Activated T-helper 1 cell treated with Interleukin-2 at 50 U/mL for 16 hours (primary cell): ENCODE results near the gene LRMDA.

Source experiments
- DNase-seq: peaks from one replicate; pipeline ENCODE4 v3.0.0-alpha.2; 2020; ENCODE audit warnings: low read depth

Gene LRMDA

DNA sequence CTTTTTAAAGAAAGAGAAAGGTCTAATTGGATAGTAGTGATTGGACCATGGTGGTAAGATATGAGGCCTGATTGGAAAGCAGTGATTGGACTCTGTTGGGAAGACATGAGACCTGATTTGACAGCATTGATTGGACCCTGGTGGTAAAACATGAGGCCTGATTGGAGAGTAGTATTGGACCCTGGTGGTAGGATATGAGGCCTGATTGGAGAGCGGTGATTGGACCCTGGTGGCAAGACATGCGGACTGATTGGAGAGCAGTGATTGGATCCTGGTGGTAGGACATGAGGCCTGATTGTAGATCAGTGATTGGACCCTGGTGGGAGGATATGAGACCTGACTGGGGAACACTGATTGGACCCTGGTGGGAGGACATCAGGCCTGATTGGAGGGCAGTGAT lies 444.3 kb downstream of the LRMDA start:
- no peak for DNase-seq

DNA sequence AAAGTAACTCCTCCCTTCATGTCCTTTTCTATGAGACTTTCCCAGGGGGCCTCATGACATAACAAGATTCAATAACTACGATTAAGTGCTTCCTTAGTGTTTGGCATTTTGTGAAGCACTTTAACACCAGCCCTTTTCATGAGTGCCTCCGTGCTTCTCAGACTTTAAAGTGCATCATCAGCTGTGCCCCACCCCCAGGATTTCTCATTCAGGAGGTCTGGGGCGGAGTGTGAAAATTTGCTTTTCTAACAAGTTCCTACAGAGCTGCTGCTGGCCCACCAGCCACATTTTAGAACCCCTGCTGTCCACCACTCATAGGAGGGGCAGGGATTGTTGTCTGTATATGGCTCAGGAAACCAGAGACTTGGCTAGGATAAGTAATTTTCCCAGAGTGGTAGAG lies 445.3 kb downstream of the LRMDA start:
- no peak for DNase-seq

DNA sequence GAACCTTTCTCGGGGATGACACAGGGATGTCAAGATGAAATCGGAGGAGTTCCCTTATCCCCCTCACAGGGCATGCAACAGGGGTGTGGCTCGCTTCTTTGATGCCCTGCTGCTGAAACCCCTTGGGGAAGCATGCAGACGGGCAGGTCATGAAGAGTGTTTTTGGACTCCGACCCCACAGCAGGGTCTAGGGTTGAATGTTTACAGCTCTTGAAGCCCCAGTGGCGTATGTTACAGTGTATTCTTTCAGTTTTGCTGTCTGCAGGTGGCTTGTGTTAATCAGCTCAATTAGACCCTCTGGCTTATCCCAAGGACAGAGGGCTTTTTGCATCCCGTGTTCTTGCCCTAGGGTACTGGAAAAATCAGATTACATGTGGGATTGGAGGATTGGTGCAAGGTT lies 446.5 kb downstream of the LRMDA start:
- DNase-seq: no peak

DNA sequence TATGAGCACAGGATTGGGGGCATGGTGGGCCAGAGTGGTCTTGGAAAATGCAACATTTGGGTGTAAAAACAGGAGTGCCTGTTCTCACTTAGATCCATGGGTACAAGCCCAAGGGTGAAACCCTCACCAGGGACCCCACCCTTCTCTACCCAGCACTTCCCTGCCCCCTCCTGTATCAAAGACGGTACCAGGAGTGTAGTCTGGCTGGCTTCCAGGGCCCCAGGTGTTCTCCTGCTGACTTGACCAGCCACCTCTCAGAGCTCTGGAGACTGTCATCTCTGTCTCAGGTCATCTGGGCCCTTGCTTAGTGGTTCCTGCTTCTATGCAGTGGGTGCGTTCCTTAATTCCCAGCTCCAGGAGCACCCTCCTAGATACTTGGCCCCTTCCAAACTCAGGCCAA lies 447.2 kb downstream of the LRMDA start:
- DNase-seq: no peak

DNA sequence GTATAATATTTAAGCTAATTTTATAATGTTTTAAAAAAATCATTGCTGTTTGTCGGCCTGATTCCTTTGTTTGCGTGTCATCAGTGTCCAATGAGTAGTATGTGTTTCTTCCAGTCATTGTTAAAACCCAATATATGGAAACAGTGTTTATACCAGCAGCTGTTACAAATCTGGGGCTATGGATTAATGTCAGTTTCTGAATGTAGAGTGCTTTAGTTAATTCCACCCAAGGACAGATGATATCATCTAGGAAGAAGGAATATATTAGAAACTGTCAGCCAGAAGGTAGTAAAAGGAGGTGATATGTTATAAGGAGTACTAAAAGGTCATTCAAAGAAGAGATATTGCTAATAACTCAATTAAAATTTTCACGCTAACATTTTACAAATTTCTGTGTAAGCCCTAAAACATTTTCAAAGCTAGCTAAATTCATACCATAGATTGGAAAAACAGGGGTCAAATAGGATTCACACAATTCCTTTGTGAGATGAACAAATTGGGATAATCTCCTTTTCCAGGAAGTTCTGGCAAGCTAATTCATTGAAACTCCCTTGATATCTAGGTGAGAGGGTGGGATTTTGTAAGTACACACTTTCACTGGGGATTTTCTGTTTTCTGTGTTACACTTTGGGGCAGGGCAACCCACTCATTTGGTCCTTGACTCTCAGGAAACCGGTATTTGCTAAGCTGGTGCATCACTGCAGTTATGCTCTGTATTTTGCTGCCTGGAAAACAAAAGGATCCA lies 448.8 kb downstream of the LRMDA start:
- no peak for DNase-seq

DNA sequence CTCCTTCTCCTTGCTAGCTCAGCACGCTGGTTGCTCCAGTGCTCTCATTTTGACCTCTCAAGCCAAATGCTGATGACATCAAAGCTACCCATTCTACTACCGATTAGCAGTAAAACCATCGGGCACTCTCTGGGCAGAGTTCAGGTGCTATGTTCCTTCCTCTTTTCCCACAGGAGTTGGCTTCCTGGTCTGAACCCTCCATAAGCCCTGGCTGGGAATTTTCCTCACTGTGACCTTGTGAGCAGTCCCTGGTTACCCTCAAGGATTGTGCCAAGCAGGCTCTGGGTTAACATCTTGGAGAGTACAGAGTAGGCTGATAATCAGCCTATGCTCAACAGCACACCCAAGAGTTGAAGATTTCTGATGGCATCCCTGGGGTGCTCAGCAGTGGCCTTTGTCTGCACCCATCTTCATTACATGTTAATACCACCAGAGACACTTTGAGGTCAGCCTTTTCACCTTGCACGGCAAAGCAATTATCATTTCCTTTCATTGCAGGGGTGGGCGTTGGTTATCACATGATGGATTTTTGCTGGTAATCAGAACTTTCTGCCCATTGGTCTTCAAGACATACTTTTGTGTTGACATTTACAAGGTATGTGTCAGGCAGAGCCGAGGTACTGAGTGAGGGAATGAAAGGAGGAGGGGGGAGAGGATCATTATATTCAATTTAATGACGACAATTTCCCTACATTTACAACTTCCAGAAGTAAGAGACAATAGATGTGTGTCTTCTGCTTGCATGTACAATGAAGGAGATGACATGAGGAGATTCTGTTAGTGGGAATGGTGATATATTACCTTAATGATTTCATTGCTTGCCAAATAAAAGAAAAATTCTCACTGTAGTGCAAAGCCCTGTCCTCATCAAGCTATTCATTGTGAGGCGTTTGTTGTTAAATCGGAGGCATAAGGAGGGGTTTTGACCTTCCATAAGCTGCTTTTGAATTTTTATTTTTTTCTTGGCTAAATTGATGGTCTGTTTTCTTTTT lies 452.0 kb downstream of the LRMDA start:
- DNase-seq: no peak

DNA sequence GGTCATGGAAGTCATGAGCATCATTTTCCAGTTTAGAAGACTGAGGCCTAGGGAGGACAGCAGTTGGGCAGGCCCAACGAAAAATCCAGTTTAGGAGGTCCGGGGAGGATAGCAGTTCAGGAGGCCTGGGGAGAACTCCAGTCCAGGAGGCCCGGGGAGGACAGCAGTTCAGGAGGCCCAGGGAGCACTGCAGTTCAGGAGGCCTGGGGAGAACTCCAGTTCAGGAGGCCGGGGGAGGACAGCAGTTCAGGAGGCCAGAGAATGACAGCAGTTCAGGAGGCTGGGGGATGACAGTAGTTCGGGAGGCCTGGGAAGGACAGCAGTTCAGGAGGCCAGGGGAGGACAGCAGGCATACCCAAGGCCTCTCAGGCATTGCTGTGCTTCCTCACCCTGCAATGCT lies 453.4 kb downstream of the LRMDA start:
- no peak for DNase-seq

DNA sequence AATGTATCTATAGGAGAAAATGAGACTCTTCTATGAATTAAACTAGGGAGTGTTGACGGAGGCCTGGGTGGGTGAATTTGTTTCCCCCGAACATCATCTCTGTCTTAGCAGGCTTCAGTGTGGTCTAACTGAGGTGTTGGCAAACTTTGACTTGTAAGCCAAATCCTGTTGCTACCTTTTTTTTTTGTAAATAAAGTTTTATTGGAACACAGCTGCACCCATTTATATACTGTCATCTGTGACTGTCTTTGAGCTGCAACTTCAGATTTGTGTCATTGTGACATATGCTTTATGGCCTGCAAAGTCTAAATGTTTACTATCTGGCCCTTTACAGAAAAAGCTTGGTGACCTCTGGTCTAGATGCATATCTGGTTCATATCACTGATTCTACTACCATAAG lies 455.9 kb downstream of the LRMDA start:
- no peak for DNase-seq

DNA sequence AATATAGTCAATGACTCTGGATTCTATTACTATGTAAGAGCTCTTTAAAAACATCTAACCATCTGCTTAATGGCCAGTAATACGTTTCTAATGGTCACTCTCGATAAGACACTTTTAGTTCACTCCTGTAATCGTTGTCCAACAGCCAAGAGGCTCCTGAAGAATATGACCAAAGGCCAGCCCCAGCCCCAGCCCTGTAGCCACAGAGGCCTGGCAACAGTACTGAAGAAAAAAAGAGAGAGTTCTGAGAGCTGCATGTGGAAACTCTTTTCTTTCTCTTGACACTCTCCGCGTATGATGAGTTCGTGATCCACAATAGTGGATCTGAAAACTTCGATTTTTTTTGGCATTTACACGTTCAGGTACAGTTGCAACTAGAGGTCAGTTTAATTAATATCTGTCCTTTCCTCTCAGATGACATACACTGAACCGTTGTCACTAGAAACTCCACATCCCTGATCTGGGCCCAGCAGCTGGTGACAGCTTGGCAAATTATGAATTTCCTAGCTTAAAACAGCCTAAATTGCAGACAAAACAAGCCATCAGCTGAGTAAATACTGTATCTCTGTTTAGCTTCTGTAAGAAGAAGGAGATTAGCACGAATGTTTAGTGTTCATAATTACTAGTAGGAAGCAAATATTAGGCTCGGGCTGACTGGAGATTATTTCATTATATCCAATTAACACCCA lies 456.7 kb downstream of the LRMDA start:
- no peak for DNase-seq

DNA sequence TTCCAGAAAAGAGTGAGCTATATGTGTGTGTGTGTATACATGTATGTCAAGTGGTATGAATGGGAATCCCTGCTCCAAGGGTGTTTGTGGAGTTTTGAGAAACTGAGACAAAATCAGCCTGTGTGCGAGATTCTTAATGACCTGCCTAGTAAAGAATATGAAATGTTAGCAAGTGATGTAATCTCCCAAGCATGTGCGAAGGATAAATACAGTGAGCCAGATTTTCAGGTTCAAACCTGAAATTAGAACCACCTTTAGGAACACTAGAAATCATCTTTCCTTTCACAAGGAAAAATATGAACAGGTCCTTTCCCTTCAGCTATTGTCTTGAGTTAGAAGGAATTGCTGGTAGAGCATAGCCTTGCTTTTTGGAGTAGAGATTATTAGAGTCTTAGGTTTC lies 457.6 kb downstream of the LRMDA start:
- no peak for DNase-seq

DNA sequence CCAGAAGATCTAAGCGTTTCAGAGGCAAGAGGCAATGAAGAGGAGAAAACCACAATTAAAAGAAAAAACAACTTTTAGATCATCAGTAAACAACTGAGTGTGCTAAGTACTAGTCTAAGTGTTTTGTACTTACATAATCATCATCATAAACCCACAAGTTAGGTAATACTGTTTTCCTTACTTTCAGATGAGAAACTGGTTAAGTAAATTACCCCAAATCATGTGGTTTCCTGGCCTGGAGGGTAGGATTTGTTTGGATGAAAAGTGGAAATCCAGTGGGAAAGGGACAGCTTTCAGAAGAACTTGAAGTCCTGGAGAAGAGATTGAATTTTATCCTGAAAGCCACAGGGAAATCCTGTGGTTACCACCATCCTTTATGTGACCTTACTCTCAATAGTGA lies 463.3 kb downstream of the LRMDA start:
- no peak for DNase-seq

DNA sequence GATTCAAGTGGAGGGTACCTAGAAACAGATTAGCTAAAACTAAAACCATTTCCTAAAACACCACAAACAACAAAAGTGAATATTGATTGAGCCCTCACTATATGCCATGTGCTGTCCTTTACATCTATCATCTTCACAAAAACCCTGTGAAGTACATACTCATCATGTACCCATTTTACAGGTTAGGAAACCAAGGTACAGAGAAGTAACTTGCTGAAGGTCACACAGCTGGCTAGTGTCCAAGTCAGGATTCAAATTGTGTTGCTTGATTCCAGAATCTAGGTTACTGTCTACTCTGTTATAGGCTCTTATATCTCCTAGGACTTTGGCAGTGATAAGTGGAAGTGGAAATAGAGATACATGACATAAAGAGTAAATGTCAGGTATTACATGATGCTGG lies 463.8 kb downstream of the LRMDA start:
- no peak for DNase-seq

DNA sequence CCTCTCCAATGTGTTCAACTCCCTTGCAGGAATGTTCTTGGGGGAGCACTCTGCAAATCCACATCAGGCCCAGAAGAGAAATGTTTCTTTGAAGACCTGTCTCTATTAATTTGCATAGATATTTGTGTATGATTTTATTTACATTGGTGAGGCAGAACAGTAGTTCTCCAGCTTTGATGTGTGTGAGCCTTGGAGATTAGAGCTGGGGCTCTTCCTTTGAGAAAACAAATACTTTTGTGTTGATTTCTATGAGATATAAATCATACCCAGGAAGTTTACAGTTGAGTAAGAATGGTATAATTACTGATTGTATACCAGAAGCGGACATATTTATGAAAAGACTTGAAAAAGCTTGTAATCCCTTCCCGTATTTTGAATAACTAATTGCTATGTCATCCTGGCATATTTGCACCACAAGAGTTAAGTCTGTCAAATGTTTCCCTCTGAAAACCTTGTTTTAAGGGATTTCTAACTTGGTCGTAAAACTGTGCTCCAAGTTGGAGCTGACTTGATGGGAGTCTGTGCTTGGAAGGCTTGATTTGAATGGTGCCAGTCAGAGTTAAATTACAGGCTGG lies 468.5 kb downstream of the LRMDA start:
- no peak for DNase-seq

DNA sequence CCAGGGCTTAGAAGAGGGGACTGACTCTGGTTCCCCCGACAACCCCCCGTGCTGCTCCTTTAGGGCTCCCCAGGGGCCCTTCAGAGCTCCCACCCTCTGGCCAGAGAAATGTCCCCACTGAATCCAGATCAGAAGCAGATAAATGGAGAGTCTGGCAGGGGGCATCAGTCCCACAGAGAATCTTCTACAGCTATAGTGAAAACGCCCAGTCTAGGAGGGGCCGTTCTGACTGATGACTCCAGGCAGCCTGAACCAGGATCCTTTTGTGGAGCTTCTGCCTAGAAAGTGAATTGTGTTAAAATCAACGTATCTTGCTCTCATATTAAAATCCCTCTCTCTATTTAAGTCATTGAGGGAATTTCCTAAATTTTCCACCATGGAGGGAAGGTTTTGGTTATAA lies 471.4 kb downstream of the LRMDA start:
- no peak for DNase-seq

DNA sequence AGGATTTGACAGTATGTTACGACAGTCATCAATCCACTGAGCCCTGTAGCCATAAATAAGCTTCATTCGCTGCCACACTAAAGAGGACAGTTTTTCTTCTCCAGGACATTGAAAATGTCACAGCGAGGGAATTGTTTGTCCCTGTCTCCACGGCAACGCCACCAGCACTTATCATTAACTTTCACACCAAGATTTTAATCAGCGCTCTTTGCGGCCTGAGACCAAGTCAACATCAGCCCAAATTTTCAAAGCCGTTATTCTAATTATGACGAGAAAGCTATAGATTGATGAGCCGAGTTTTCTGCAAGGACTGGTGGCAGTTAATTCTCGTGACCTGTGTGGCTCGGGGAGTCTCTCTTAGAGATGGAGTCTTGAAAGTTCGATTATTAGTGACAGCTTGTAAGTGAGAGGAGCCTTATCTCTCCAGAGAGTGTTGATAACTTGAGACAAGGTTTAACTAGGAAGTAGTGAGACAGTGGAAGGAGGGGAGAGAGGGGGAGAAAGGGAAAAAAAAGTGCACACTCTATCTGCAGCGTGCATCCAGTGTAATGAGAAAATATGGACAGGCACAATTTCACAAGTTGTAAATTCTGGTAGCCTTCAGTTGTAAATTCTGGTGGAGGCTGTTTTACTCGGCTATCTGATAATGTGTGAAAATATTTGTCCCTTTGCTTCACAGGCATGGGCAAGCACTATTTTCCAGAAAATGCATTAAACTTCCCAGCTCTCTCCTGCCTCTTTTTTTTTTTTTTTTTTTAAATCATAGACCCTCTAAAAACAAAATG lies 473.3 kb downstream of the LRMDA start:
- no peak for DNase-seq

DNA sequence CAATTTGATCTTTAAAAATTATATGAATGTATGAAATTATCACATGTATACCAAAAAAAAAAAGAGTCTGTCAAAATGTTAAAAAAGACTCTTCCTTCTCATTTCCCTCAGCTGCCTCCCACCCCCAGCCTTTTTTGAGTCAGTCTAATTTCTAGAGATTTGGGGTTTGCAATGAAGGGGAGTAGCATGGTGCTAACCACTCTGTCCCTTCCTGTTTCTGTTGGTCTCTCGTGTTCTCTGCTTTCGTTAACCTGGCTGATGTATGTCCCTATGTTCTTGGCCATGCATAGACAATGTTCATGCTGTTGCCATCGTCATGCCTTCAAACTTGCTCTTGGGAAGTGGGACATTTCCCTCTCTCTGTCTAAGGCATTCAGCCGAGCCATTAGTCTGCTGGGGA lies 474.1 kb downstream of the LRMDA start:
- no peak for DNase-seq

DNA sequence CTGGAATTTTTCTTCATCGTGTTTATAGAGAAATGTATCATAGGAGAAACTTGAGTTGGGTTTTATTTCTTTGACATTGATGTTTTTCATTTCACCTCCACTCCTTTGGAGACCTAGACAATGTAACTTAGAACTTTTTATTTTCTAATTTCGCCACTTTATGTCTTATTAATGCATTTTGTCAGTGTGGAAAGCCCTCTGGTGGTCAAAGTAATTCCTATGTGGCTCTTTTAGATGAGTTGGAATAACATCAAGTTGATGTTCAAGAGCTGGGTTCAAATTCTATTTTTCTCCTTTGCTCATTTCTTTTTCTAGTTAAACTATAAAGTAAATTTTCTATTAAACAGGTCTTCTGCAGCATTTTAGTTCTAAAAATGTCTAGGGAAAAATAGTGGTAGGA lies 478.6 kb downstream of the LRMDA start:
- no peak for DNase-seq

DNA sequence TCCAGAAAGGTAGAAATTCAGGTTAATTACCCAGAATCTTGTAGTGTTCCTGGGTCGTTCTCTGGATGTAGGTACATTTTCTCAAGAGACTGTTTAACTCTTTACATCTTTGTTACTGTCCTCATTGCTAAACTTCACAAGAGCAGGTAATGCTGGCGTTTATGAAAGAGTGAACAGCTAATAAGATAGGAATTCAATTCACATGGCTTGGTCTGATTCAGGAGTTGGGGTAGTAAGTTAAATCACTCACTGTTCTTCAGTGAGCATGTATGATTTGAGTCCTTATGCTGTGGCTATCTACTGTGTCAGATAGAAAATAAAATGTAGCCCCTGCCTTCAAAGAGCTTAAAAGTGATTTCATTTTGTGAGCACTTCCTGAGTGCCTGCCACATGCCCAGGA lies 480.0 kb downstream of the LRMDA start:
- DNase-seq: no peak

DNA sequence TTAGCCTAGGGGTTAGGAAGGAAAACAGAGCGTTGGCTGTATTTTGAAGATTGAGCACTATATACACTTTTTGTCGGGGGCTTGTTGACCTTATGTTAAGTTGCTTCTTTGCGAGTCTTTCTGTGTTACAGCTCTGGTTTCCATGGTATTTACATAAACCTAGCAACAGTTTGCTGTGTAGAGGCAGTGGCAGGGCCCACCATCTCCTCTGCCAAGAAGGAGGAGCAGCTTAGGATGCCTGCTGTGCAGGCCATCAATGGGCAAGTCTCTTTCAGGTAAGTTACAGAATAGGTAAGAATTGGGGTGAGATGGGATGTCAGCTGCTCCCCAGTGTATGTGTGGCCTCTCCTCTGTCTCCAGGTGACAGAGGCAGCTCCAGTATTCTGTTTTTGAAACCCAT lies 485.5 kb downstream of the LRMDA start:
- DNase-seq: no peak

DNA sequence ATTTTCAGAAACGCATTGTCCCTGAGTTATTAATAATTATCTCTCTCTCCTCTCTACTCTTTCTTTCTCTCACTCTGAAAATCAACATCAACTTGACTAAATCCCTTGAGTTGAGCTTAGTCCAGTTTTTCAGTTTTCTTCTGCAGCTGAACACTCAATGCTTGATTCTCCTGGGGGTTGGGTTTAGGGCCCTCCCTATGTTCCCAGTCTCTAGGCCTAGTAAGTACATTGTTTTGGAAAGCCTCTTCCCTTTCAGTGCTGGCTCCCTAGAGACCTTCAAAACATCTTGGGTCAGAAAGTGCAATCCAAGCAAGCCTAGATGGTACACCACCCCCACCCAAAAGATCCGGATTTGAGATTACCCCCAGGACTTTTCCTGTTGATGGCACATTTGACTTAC lies 488.5 kb downstream of the LRMDA start:
- no peak for DNase-seq

DNA sequence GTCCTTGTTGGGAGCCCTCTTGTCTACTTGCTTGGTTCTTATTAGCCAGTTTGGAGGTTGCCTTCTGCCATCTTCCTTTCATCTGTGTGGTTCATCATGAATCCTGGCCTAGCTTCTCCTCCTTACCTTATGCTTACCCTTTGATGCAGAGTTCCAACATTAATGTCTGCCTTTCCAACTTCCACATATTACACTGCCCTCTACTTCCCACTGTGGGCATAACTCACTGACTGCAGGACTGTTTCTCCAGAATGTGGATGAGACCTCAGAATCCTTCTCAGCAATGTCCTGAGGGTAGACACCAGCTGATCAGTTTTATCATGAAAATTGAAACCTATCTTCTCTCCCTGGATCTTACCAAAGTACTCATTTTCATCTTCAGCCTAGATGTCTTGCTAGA lies 491.0 kb downstream of the LRMDA start:
- DNase-seq: no peak
